IMR-90 (cell line): Measurements from ENCODE around the gene BDKRB1. TPM values are rescaled to one million over a fixed set of nuclear protein-coding genes. Genes with fewer than 3 reads are reported as not detected.

Experiments
- ATAC-seq: fragments of 200-7000 bp; cut with Tn5 transposase; 2 replicates; pipeline ENCODE4 v1.9.1; 2020; ENCODE audit warnings: low read depth, mild to moderate bottlenecking, moderate library complexity
- BruUV-seq: library from RNA; stranded (reverse); fragments of 400-500 nt; replicated peaks from 2 replicates; lab custom pipeline; 2021; lab: Mats Ljungman, UMichigan
- CTCF ChIA-PET: fragments of 300-600 bp; formaldehyde crosslinking; extraction: SDS; loops from one replicate; lab custom pipeline; 2021; ENCODE audit warnings: antibody characterized with exemption; lab: Yijun Ruan, JAX
- POLR2A ChIA-PET: fragments of 300-600 bp; sonication (Branson Sonifier 250); formaldehyde crosslinking; loops from one replicate; lab custom pipeline; 2022; ENCODE audit warnings: antibody characterized with exemption; ENCODE audit not compliant: unreplicated experiment; lab: Charles Lee
- DNase-seq: peaks from one replicate; pipeline ENCODE4 v3.0.0; 2013
- H2AFZ ChIP-seq: replicated peaks from 2 replicates; pipeline ENCODE3; 2013; ENCODE audit warnings: low read length, mild to moderate bottlenecking; ENCODE audit not compliant: poor library complexity
- H2AK5ac ChIP-seq: 2 replicates; pipeline ENCODE4 v1.6.1; 2013; ENCODE audit warnings: low read depth, low read length, inconsistent platforms
- H2AK9ac ChIP-seq: replicated peaks from 2 replicates; pipeline ENCODE3; 2013; ENCODE audit warnings: mild to moderate bottlenecking, low read depth, low read length, moderate library complexity; ENCODE audit not compliant: poor library complexity
- H2BK120ac ChIP-seq: 2 replicates; pipeline ENCODE4 v1.6.1; 2013; ENCODE audit warnings: low read depth, low read length, inconsistent platforms
- H2BK15ac ChIP-seq: 3 replicates; pipeline ENCODE4 v1.6.1; 2013; ENCODE audit warnings: low read depth, low read length, inconsistent platforms
- H2BK20ac ChIP-seq: 2 replicates; pipeline ENCODE4 v1.6.1; 2013; ENCODE audit warnings: low read depth, mild to moderate bottlenecking, inconsistent platforms, low read length, moderate library complexity
- H2BK5ac ChIP-seq: 2 replicates; pipeline ENCODE4 v1.6.1; 2013; ENCODE audit warnings: mild to moderate bottlenecking, low read depth, low read length, inconsistent platforms; ENCODE audit not compliant: poor library complexity, severe bottlenecking
- H3K14ac ChIP-seq: replicated peaks from 2 replicates; pipeline ENCODE4 v1.6.1; 2013; ENCODE audit warnings: low read depth, low read length, inconsistent platforms
- H3K18ac ChIP-seq: 2 replicates; pipeline ENCODE4 v1.6.1; 2013; ENCODE audit warnings: low read depth, low read length, control low read depth
- H3K23ac ChIP-seq: 2 replicates; pipeline ENCODE4 v1.6.1; 2013; ENCODE audit warnings: low read depth, low read length, inconsistent platforms
- H3K27ac ChIP-seq: 2 replicates; pipeline ENCODE4 v1.5.1; 2013; ENCODE audit warnings: mild to moderate bottlenecking, control low read depth, low read length; ENCODE audit not compliant: insufficient read depth
- H3K27me3 ChIP-seq: 2 replicates; pipeline ENCODE4 v1.6.1; 2013; ENCODE audit warnings: low read length; ENCODE audit not compliant: control insufficient read depth, insufficient read depth
- H3K36me3 ChIP-seq: 2 replicates; pipeline ENCODE4 v1.6.1; 2013; ENCODE audit warnings: low read length, mixed read lengths; ENCODE audit not compliant: control insufficient read depth, insufficient read depth
- H3K4ac ChIP-seq: 2 replicates; pipeline ENCODE4 v1.6.1; 2013; ENCODE audit warnings: low read depth, low read length, inconsistent platforms
- H3K4me1 ChIP-seq: 2 replicates; pipeline ENCODE4 v1.6.1; 2013; ENCODE audit warnings: low read length, mixed read lengths; ENCODE audit not compliant: control insufficient read depth, insufficient read depth
- H3K4me2 ChIP-seq: 2 replicates; pipeline ENCODE4 v1.6.1; 2013; ENCODE audit warnings: low read depth, mild to moderate bottlenecking, control low read depth, low read length, moderate library complexity
- H3K4me3 ChIP-seq: 2 replicates; pipeline ENCODE4 v1.5.1; 2013; ENCODE audit warnings: low read depth, mild to moderate bottlenecking, control low read depth, low read length, moderate library complexity; ENCODE audit not compliant: insufficient read depth
- H3K56ac ChIP-seq: 2 replicates; pipeline ENCODE4 v1.6.1; 2013; ENCODE audit warnings: low read length, inconsistent platforms; ENCODE audit not compliant: insufficient read depth; ENCODE audit errors: extremely low read depth
- H3K79me1 ChIP-seq, 2 experiments: 2 replicates each; pipeline ENCODE4 v1.6.1; 2013; ENCODE audit warnings: low read length in 2 of 2, inconsistent platforms in 1 of 2, low read depth in 1 of 2
- H3K9ac ChIP-seq: 2 replicates; pipeline ENCODE4 v1.6.1; 2013; ENCODE audit warnings: low read depth, low read length, control low read depth
- H3K9me1 ChIP-seq: 2 replicates; pipeline ENCODE4 v1.6.1; 2013; ENCODE audit warnings: low read length, inconsistent platforms; ENCODE audit not compliant: insufficient read depth
- H3K9me3 ChIP-seq: 2 replicates; pipeline ENCODE4 v1.6.1; 2013; ENCODE audit warnings: low read length; ENCODE audit not compliant: control insufficient read depth, insufficient read depth
- H4K20me1 ChIP-seq: 2 replicates; pipeline ENCODE4 v1.6.1; 2013; ENCODE audit warnings: low read length, inconsistent platforms; ENCODE audit not compliant: insufficient read depth
- H4K5ac ChIP-seq: 2 replicates; pipeline ENCODE4 v1.6.1; 2013; ENCODE audit warnings: mild to moderate bottlenecking, low read depth, low read length, control low read depth
- H4K8ac ChIP-seq, 2 experiments: 2 replicates each; pipeline ENCODE4 v1.6.1; 2013; ENCODE audit warnings: low read depth in 2 of 2, low read length in 2 of 2, control low read depth in 1 of 2, inconsistent platforms in 1 of 2
- H4K91ac ChIP-seq: 2 replicates; pipeline ENCODE4 v1.6.1; 2013; ENCODE audit warnings: low read depth, low read length, inconsistent platforms; ENCODE audit not compliant: insufficient read depth
- BHLHE40 ChIP-seq: fragments of 150-350 bp; IDR thresholded peaks from 2 replicates; pipeline ENCODE4 v1.6.1; 2016; ENCODE audit warnings: mild to moderate bottlenecking, low read depth, low read length
- CEBPB ChIP-seq: IDR thresholded peaks from 2 replicates; pipeline ENCODE4 v1.6.1; 2012; ENCODE audit warnings: low read depth, low read length, improper control_type of control experiment
- CHD1 ChIP-seq: IDR thresholded peaks from 2 replicates; pipeline ENCODE4 v1.6.1; 2012; ENCODE audit warnings: low read depth, low read length, improper control_type of control experiment
- FOS ChIP-seq: fragments of 150-350 bp; IDR thresholded peaks from 2 replicates; pipeline ENCODE4 v1.6.1; 2016; ENCODE audit warnings: low read depth, low read length
- MAFK ChIP-seq: IDR thresholded peaks from 2 replicates; pipeline ENCODE4 v1.6.1; 2012; ENCODE audit warnings: low read depth, low read length, improper control_type of control experiment
- MAZ ChIP-seq: IDR thresholded peaks from 2 replicates; pipeline ENCODE4 v1.6.1; 2012; ENCODE audit warnings: low read depth, mild to moderate bottlenecking, low read length, improper control_type of control experiment, moderate library complexity, borderline replicate concordance
- MXI1 ChIP-seq: IDR thresholded peaks from 2 replicates; pipeline ENCODE4 v1.6.1; 2012; ENCODE audit warnings: low read depth, mild to moderate bottlenecking, low read length, moderate library complexity, borderline replicate concordance
- NFE2L2 ChIP-seq: fragments of 150-350 bp; IDR thresholded peaks from 2 replicates; pipeline ENCODE4 v1.6.1; 2016; ENCODE audit warnings: low read depth, mild to moderate bottlenecking, low read length
- POLR2A ChIP-seq: IDR thresholded peaks from 2 replicates; pipeline ENCODE4 v1.6.1; 2012; ENCODE audit warnings: mild to moderate bottlenecking, low read depth, low read length
- RAD21 ChIP-seq: IDR thresholded peaks from 2 replicates; pipeline ENCODE4 v1.6.1; 2012; ENCODE audit warnings: low read length, improper control_type of control experiment
- RCOR1 ChIP-seq: IDR thresholded peaks from 2 replicates; pipeline ENCODE4 v1.6.1; 2012; ENCODE audit warnings: mild to moderate bottlenecking, low read length, improper control_type of control experiment; ENCODE audit not compliant: insufficient replicate concordance
- RFX5 ChIP-seq: IDR thresholded peaks from 2 replicates; pipeline ENCODE4 v1.8.0; 2012; ENCODE audit warnings: low read depth, mild to moderate bottlenecking, low read length, moderate library complexity
- SMC3 ChIP-seq: fragments of 150-350 bp; IDR thresholded peaks from 2 replicates; pipeline ENCODE4 v1.6.1; 2016; ENCODE audit warnings: low read depth, mild to moderate bottlenecking, antibody characterized with exemption, low read length, moderate library complexity
- WGBS, 2 experiments: methylation state at CpG; one replicate each; pipeline versions ENCODE4 v1.1.5 to v1.1.7; 2013; ENCODE audit warnings: missing lambda C conversion rate in 2 of 2; ENCODE audit not compliant: insufficient read length in 1 of 2; ENCODE audit errors: extremely low coverage in 2 of 2; 5-methylcytosine and 5-hydroxymethylcytosine counted together
- dilution Hi-C: fragments of 300-500 bp; cut with HindIII; formaldehyde crosslinking; loops from one replicate; pipeline ENCODE4 v1.14.3; 2018; ENCODE audit warnings: low sequenced_read_pairs; ENCODE audit not compliant: unreplicated experiment
- in situ Hi-C: fragments of 300-500 bp; cut with MboI; formaldehyde crosslinking; loops from 3 replicates; pipeline ENCODE4 v1.14.3; 2019; ENCODE audit warnings: low sequenced_read_pairs, inconsistent platforms, mixed read lengths
- intact Hi-C: fragments of 100-400 bp; cut with micrococcal nuclease; formaldehyde crosslinking; loops from 2 replicates; pipeline ENCODE4 v1.10.0; 2022
- polyA plus RNA-seq, 3 experiments: library from polyadenylated mRNA; depleted of rRNA; stranded (reverse); fragments of >200 nt; gene quantifications; 2 replicates each; pipeline ENCODE4 v1.2.3, GENCODE V29; 2012; ENCODE audit warnings: low replicate concordance in 1 of 3
- total RNA-seq: library from RNA; depleted of rRNA; stranded (reverse); fragments of >200 nt; gene quantifications from 2 replicates; pipeline ENCODE4 v1.2.3, GENCODE V29; 2012
- TF ChIP-seq, protein P1 (sequence below): fragments of 150-350 bp; IDR thresholded peaks from 2 replicates; pipeline ENCODE4 v1.6.1; 2016; ENCODE audit warnings: low read depth, mild to moderate bottlenecking, low read length, moderate library complexity, borderline replicate concordance
- TF ChIP-seq, protein P2 (sequence below): conservative IDR thresholded peaks from 2 replicates; pipeline ENCODE4 v1.5.1; 2012; ENCODE audit warnings: mild to moderate bottlenecking, low read depth, low read length, improper control_type of control experiment
- TF ChIP-seq, protein P3 (sequence below): fragments of 150-350 bp; IDR thresholded peaks from 2 replicates; pipeline ENCODE4 v1.6.1; 2017; ENCODE audit warnings: mild to moderate bottlenecking, antibody characterized with exemption, low read length, low read depth

BDKRB1 gene
- total and polyA plus RNA-seq, 2 of the 4 experiments (the other 2 are of a cell fraction) = 56.5 to 130 TPM

DNA sequence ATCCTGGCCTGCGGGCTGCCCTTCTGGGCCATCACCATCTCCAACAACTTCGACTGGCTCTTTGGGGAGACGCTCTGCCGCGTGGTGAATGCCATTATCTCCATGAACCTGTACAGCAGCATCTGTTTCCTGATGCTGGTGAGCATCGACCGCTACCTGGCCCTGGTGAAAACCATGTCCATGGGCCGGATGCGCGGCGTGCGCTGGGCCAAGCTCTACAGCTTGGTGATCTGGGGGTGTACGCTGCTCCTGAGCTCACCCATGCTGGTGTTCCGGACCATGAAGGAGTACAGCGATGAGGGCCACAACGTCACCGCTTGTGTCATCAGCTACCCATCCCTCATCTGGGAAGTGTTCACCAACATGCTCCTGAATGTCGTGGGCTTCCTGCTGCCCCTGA, 15.4 kb upstream of the BDKRB1 start:
- 96% methylated on average over 17 of the region's 18 CpGs; no CpG with 5 or more reads in 1 of the 2 experiments for WGBS, 2 experiments
- Histone ChIP-seq H2AK9ac (no peak overlapping the region), H3K14ac (no peak overlapping the region), H3K27me3 (no peaks in the 10 kb centered on the region), H3K56ac (no peak overlapping the region), H3K9me1 (peaks cover 16% of the 10 kb centered on the region), H2BK20ac (no peak overlapping the region), H3K18ac (no peak overlapping the region), H2BK5ac (no peak overlapping the region), H3K4me1 (peaks cover 2% of the 10 kb centered on the region), H4K5ac (no peak overlapping the region), H3K4me2 (no peak overlapping the region), H3K9me3 (no peaks in the 10 kb centered on the region), H3K4ac (no peak overlapping the region), H4K8ac (no peak overlapping the region), H3K4me3 (no peak overlapping the region), H2AFZ (no peak overlapping the region), H2BK15ac (no peak overlapping the region), H3K36me3 (peaks cover 87% of the 10 kb centered on the region), H3K27ac (no peak overlapping the region), H4K91ac (no peak overlapping the region), H3K9ac (no peak overlapping the region), H2BK120ac (no peak overlapping the region), H3K23ac (no peak overlapping the region), H4K20me1 (0 out of 2 replicates have a peak, but pooled peaks cover 9% of the 10 kb centered on the region), H3K79me1 (peaks cover 47 to 78% of the 10 kb centered on the region in 2 experiments), H2AK5ac (no peak overlapping the region)
- intact Hi-C loops (no loop called here), in situ Hi-C loops (no loop called here), dilution Hi-C loops (no loop called here)
- ChIA-PET CTCF (no interaction called here), POLR2A (no interaction called here)
- DNase-seq = no peak
- ATAC-seq = no peak
- no TSS peak for BruUV-seq
- no peak for TF ChIP-seq FOS
- TF ChIP-seq, protein P1, sequence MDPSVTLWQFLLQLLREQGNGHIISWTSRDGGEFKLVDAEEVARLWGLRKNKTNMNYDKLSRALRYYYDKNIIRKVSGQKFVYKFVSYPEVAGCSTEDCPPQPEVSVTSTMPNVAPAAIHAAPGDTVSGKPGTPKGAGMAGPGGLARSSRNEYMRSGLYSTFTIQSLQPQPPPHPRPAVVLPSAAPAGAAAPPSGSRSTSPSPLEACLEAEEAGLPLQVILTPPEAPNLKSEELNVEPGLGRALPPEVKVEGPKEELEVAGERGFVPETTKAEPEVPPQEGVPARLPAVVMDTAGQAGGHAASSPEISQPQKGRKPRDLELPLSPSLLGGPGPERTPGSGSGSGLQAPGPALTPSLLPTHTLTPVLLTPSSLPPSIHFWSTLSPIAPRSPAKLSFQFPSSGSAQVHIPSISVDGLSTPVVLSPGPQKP = no peak
- TF ChIP-seq RCOR1 = no peak
- no peak for TF ChIP-seq MXI1
- TF ChIP-seq SMC3 = no peak
- TF ChIP-seq, protein P2, sequence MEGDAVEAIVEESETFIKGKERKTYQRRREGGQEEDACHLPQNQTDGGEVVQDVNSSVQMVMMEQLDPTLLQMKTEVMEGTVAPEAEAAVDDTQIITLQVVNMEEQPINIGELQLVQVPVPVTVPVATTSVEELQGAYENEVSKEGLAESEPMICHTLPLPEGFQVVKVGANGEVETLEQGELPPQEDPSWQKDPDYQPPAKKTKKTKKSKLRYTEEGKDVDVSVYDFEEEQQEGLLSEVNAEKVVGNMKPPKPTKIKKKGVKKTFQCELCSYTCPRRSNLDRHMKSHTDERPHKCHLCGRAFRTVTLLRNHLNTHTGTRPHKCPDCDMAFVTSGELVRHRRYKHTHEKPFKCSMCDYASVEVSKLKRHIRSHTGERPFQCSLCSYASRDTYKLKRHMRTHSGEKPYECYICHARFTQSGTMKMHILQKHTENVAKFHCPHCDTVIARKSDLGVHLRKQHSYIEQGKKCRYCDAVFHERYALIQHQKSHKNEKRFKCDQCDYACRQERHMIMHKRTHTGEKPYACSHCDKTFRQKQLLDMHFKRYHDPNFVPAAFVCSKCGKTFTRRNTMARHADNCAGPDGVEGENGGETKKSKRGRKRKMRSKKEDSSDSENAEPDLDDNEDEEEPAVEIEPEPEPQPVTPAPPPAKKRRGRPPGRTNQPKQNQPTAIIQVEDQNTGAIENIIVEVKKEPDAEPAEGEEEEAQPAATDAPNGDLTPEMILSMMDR = no peak
- no peak for TF ChIP-seq POLR2A
- no peak for TF ChIP-seq NFE2L2
- no peak for TF ChIP-seq CHD1
- no peak for TF ChIP-seq RFX5
- TF ChIP-seq MAZ = no peak
- no peak for TF ChIP-seq BHLHE40
- no peak for TF ChIP-seq MAFK
- TF ChIP-seq, protein P3, sequence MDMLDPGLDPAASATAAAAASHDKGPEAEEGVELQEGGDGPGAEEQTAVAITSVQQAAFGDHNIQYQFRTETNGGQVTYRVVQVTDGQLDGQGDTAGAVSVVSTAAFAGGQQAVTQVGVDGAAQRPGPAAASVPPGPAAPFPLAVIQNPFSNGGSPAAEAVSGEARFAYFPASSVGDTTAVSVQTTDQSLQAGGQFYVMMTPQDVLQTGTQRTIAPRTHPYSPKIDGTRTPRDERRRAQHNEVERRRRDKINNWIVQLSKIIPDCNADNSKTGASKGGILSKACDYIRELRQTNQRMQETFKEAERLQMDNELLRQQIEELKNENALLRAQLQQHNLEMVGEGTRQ = no peak
- TF ChIP-seq CEBPB = no peak
- no peak for TF ChIP-seq RAD21
